IPS DF 19.7 (cell line): Measurements from ENCODE around the gene USB1.
A peak's percentile ranks its signal among the peaks of the same experiment; 100 is the strongest.
"Not testable (repeated sequence)": the region's sequence is repeated elsewhere in the genome, so short reads cannot be mapped to it uniquely, and the experiment has no call there.

Experiments used
- DNase-seq: peaks from one replicate; pipeline ENCODE4 v3.0.0-alpha.2; 2013; ENCODE audit warnings: low read depth, low spot score

Gene USB1

GRCh38 chr16:57969451-57970123 lies 31.6 kb upstream of the USB1 start:
- DNase-seq: no peak

- no peak for DNase-seq
Observed at GRCh38 chr16:57970319-57970718, 30.9 kb upstream of the USB1 start.

DNA sequence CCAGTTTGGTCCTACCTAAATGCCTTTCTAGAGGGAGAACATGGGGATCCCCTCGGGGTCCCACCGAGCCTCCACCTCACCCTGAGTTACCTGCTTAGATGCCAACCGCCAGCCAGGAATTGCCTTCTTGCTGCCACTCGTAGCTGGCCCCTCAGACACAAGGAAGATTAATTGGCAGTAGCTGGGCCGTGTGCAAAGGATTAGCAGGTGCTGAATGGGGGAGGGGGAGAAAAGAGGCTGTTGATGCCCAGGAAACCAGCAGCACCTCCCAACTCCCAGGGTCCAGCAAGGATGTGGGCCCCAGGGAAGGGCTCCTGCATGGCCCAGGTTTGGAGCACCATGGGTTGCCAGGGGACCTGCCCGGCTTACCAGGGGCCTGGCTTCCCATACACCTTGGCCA lies 30.2 kb upstream of the USB1 start, which contains the start of gene CNGB1:
TSS of gene CNGB1 (minus strand) at position 159 of the 400 bp plus-strand sequence. CDS start 3,842 bp downstream, outside the sequence.
- no peak for DNase-seq

DNA sequence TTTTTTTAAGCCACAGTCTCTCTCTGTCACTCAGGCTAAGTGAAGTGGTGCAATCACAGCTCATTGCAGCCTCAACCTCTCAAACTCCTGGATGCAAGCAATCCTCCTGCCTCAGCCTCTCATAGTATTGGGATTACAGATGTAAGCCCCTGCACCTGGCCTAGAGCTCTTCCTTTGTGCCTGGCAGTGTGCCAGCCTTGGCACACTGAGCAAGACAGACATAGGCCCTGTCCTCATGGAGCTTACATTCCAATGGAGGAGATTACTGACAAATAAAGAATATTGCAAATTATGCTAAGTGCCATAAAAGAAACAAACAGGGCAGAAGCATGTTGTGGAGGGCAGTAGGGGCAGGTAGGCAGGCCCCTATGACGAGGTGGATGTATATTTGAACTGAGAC lies 29.4 kb upstream of the USB1 start:
- no peak for DNase-seq

DNA sequence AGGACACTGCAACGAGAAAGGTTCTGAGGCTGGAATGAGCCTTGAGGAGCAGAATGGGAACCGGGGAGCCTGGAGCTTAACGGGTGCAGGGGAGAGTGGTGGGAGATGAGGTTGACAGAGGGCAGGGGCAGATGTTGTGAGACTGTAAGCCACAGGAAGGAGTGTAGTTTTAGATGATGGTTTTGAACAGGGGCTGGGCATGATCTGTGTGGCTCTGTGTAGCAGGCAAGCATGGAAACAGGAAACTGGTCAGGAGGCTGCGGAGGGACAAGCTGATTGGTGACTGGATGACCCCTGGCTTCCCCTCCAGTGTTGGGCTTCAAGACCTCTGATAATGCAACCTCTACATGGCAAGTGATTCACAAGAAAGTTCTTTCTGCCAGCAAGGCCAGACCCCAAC lies 28.9 kb upstream of the USB1 start:
- no peak for DNase-seq

GRCh38 chr16:57976331-57976796 lies 24.8 kb upstream of the USB1 start:
- DNase-seq: no peak

DNA sequence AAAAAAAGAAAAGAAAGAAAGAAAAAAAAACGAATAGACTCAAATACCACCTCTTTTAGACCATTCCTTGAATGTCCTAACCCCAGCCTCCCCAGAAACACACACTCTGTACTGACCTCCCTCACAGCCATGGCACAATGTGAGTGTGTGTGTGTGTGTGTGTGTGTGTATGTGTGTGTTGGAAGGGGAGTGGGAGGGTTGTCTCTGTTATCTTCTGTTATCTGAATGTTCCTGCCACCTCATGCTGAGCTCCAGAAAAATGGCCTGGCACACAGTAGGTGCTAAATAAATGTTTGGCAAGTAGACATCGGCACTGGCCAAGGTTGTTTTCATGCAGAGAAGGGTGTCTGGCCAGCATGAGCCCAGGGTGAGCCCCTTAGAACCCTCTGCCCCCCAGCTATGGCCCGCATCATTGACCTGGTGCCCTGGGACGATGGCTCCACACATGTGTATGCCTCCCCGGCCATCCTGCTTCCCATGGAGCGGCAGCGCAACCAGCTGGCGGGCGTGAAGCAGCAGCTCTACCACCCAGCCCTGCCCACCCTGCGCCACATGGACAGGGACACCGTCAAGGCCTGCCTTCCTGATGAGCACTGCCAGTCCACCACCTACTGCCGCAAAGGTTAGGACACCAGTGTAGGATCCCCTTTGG lies 23.7 kb upstream of the USB1 start:
- no peak for DNase-seq

DNA sequence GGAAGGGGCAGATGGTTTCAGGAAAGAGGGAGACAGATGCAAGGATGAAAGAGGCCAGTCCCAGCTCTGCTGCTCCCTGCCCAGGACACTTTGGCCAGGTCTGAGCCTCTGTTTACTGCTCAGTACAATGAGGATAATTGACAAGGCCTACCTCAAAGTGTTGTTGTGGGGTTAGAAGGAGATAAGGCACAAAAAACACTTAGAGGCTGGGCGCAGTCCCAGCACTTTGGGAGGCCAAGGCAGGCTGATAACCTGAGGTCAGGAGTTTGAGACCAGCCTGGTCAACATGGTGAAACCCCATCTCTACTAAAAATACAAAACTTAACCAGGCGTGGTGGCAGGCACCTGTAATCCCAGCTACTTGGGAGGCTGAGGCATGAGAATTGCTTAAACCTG lies 23.1 kb upstream of the USB1 start:
- DNase-seq: not testable (repeated sequence)

DNA sequence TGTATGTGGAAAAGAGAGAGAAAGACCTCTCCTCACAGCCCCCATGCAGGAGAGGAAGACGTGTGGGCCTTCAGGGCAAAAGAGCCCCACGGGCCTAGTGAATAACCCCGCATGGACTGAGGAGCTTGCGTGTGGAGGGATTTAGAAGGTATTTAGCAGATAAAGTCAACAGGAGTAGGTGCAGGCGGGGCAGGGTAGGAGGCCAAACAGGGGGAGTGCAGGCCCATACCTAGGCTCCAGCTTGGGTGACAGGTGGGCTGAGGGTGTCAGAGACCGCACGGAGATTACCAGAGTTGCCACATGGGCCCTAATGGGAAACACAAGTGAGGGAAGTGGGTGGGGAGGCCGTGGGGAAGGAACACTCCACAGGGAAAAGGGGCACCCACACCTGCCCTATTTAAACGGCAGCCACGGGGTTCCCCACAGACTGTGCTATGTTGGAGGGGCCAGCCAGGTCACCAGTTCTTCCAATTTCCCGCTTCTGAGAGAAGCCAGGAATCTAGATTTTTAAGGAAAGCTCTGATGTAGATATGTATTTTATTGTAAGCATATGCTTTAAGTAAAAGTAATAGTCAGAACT lies 22.1 kb upstream of the USB1 start:
- no peak for DNase-seq

- DNase-seq: no peak
Observed at GRCh38 chr16:57981636-57982035, 19.6 kb upstream of the USB1 start.

DNA sequence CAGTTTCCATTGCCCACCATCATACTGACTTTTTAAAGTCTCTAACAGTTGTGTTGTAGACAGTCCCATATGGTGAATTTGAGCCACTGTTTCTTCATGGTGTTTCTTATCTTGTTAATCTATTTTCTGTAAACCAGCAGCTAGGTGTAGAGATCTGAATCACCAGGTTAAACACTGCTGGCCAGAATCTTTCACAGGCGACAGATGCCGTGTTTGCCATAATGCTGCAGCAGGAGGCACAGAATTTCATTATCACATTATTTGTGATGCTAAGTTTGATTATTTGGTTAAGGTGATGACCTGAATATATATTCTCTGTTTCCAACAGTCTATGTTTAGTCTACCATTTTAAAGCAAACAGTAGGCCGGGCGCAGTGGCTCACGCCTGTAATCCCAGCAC lies 18.8 kb upstream of the USB1 start:
- no peak for DNase-seq

DNA sequence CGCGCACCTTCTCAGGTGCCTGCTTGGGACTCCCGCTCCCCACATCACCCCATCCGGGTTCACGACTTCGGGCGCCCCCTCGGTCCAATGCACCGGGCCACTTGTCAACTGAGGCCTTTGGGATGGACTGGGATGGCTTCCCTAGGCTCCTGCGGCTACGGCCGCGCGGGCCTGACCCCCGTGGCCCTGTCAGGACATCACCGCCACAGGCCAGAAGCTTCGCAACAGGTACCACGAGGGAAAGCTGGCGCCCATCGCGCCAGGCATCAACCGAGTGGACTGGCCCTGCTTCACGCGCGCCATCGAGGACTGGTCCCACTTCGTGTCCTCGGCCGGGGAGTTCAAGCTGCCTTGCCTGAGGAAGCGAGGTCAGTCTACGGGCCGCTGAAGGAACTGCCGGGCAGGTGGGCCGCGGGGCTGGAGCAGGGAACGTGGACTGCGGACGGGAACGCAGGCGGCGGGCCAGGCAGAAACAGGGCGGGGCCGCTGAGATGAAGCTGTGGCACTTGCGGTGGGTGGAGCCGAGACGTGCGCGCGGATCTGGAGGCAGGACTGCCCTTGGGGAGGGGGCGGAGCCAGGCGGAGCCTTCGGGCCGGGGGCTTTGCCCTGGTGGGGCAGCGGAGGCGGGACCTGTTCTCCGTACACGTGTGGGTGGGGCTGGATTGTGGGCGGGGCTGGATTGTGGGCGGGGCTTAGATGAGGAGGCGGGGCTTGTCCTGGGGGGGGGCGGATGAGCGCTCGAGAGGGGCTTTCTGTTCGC lies 16.6 kb upstream of the USB1 start:
- DNase-seq: peak; percentile 75

DNA sequence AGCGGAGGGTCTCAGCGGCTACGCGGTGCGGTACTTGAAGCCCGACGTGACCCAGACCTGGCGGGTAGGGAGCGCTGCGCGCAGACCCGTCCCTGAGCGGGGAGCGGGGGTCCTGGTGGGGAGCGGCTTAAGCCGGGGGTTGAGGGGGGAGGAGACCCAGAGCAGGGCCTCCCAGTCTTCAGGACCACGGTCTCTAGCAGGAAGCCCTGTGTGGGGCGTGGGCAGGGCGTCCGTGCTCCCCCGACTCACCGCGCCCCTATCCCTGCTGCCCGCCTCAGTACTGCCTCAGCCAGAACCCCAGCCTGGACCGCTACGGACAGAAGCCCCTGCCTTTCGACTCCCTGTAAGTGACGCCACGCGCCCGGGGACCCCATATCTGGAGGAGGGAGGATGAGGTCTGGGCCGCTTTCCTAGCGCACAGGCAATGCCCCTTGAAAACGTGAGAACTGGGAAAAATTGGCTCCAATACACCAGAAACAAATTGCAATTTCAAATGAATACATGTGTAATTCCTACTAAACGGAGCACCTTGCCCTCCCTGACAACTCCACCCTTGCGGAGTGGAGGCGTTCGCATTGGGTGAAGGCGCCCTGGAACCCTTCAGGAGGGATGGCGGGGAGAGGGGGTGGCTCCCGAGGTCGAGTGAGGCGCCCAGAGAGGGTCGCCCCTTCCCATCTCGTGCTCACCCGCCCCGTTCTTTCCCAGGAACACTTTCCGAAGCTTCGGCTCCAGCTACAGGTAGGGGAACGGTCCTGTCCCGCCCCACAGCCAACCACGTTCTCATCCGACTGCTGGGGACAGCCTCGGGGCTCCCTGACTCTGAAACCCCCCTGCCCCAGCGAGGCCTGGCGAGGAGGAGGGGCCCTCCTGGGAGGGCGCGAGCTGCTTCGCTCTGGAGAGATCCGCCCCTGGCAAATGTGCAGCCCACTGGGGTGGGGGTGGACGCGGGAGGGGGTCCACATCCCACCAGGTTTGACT lies 15.7 kb upstream of the USB1 start:
- DNase-seq: no peak

GRCh38 chr16:57986196-57986595 lies 15.0 kb upstream of the USB1 start:
- DNase-seq: no peak

GRCh38 chr16:57987441-57988177 lies 13.6 kb upstream of the USB1 start:
- DNase-seq: no peak

DNA sequence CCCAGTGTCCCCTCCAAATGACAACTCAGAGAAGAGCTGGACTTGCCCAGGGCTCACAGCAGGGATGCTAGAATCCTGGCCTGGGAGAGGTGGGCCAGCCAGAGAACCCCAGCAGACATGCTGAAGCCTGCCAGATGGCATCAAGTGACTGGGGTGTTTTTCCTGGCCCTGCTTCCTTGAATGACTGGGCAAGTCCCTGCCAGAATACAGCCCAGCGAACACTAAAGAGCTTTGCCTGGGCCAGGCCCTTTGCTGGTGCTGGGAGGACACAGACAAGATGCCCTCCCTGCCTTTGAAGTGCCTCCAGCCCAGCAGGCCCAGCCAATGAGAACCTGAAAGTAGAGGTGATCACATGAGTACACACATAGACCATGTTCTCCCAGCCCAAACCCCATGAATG lies 12.3 kb upstream of the USB1 start:
- no peak for DNase-seq

- DNase-seq: no peak
Observed at GRCh38 chr16:57991551-57992059, 9.6 kb upstream of the USB1 start.

DNA sequence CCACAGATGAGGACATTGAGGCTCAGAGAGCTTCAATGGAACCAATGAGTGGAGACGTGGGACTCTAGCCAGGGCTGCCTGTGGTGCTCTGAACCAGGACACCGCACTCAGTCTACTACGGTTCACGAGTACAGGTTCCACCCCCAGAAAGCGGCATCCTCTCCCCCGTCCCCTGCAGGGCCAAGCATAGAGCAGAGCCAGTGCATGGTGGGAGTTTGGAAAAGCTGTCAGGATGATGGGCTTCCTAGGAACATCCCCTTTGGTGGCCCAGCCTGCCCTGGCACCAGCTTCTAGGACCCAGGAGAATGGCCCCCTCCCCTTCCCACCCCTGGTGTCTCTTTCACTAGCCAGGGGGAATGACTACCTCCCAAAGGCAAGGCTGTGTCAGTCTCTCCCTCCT lies 9.1 kb upstream of the USB1 start:
- no peak for DNase-seq

GRCh38 chr16:57993438-57993837 lies 7.8 kb upstream of the USB1 start:
- DNase-seq: no peak

DNA sequence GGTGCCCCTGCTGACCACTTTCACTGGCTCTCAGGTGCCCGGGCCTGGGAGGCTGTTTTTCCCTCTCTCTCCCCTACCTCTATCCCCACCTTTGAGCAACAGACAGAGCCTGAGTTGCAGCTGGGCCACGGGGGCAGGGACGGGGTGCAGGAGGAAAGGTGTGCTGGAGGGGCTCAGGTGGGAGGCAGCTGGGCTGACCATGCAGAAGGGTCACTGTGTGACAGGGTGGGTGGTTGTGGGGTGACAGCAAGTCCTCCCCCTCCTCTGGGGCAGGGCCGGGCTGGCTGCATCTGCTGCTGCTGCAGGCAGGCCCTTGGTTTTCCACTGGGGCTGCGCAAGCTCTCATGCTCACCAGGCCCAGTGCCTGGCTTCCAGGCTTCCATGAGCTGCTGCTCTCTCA lies 7.3 kb upstream of the USB1 start:
- no peak for DNase-seq
